GM08714 (cell line): ENCODE measurements around the gene FGD6.

ENCODE experiments used
- H3K4me3 ChIP-seq: fragments of 200-500 bp; sonication (Bioruptor generic); 2 replicates; pipeline ENCODE4 v1.5.1; 2014; ENCODE audit warnings: mild to moderate bottlenecking, low read length, inconsistent platforms
- ZNF274 ChIP-seq: IDR thresholded peaks from 2 replicates; pipeline ENCODE4 v1.6.1; 2012; ENCODE audit warnings: mild to moderate bottlenecking, low read depth, low read length

Gene FGD6

GRCh38 chr12:95224202-95225170 is 7.2 kb upstream of the FGD6 start:
- no peak for TF ChIP-seq ZNF274
- no peak overlapping the region for H3K4me3 ChIP-seq

DNA sequence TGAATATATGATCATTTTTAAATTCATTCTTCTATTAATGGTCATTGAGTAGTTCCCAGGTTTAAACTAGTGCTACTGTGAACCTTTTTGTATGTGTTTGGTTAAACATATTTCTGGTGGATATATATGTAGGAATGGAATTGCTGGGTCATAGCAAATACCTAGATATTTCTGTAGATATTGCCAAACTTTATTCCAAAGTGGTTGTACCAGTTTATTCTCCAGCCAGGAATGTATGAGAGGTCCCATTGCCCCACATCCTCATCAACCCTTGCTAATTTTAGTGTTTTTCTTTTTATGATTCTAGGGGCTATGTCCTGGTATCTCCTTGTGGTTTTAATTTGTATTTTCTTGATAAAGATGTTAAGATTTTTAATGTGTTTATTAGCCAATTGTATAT is 3.5 kb upstream of the FGD6 start:
- TF ChIP-seq ZNF274: no peak
- no peak overlapping the region for H3K4me3 ChIP-seq

DNA sequence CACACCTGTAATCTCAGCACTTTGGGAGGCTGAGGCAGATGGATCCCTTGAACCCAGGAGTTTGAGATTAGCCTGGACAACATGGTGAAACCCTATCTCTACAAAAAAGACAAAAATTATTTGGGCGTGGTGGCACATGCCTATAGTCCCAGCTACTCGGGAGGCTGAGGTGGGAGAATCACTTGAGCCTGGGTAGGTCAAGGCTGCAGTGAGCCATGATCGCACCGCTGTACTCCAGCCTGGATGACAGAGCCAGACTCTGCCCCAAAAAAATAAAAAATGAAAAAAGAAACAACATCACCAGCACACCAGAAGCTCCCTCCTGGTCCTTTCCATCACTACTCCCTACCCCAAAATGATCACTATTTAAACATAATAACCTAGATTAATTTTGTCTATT is 2.9 kb upstream of the FGD6 start:
- no peak overlapping the region for H3K4me3 ChIP-seq
- TF ChIP-seq ZNF274: no peak

DNA sequence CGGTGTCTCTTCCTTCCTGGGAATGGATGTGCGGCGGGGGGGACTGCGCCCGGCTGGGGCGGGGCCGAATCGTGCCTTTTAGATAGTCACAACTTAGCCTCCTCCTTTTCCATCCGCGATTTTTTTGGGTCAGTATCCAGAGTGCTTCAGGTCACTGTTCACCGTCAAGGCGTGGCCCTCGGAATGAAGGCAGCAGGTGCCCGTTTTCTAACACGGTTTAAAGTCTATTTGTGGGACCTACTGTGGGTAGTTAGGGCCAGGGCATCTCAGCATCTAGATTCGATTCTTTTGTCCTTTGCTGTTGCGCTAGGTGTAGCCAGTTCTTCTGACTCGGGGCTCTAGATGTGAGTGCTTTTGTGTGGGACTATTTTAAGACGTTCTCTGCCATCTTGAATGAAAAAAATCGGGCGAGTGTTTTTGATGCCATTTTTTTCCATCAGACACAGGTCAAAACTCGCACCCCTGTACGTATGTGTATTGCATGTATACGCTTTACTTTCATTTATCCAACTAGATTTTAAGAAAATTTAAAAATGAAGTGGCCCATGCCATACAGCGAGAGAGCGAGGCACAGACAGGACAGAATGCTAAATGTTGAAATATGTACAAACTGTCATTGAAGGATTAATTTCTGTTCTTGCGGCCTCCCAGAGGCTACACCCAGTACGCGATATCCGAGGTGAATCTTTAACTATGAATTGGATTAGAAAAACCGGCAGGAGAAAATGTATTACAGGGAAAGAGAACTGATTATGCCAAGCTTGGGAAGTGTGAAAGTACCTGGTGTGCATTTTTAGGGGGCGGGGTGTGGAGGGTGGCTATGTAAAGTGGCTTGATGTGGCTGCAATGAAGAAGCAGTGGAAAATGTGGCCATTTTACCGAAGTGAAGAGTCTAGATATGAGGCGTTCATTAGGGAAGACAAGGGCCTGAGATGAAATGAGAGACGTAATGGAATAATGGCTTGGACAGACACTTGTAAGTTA is 1.2 kb upstream of the FGD6 start:
- H3K4me3 ChIP-seq: peak overlapping the region; percentile 91
- TF ChIP-seq ZNF274: no peak

- no peak for TF ChIP-seq ZNF274
- peak overlapping the region; percentile 77 for H3K4me3 ChIP-seq
Measured at GRCh38 chr12:95216711-95217376, 423 bp downstream of the FGD6 start.

DNA sequence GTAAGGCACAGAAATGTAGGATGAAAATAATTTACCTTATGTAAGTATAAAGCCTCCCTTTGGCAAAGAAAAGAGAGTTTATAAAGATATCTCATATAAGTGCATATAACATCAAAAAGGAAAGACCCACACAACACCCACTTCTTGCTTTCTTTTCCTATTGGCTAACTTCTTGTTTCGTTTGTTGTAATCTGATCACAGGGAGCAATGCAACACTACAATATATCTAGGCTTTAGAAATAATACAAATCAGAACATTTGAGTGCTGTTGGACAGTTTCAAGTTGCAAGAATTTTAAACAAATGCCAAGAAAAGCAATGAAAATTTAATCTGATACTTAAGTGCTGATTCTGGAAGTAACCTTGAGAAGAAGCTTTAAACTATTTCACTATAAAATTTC is 1.3 kb downstream of the FGD6 start:
- peak overlapping the region; percentile 77; the same call in 1 of the 2 replicates for H3K4me3 ChIP-seq
- TF ChIP-seq ZNF274: no peak

DNA sequence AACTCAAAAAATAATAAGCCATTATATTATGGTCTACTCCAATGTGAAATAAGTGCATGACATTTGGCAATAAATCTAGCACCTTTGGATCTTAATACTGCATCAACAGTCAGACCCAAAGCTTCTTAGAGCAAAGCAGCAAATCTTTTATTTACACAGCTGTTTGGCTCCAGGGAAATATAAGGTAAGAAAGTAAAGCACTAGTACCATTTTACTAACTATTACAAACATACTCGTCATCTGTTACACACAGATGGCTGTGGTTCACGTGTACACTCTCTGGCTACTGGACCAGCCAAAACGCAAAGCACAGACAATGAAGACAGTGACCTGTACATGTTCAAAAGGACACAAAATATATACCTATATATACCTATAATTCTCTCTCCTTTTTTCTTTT is 2.8 kb downstream of the FGD6 start:
- H3K4me3 ChIP-seq: no peak overlapping the region
- no peak for TF ChIP-seq ZNF274

GRCh38 chr12:95213928-95214327 is 3.3 kb downstream of the FGD6 start:
- no peak for TF ChIP-seq ZNF274
- no peak overlapping the region for H3K4me3 ChIP-seq

- TF ChIP-seq ZNF274: no peak
- no peak overlapping the region for H3K4me3 ChIP-seq
Measured at GRCh38 chr12:95213119-95213518, 4.1 kb downstream of the FGD6 start.

- H3K4me3 ChIP-seq: no peak overlapping the region
- TF ChIP-seq ZNF274: no peak
Measured at GRCh38 chr12:95212586-95212985, 4.7 kb downstream of the FGD6 start.

DNA sequence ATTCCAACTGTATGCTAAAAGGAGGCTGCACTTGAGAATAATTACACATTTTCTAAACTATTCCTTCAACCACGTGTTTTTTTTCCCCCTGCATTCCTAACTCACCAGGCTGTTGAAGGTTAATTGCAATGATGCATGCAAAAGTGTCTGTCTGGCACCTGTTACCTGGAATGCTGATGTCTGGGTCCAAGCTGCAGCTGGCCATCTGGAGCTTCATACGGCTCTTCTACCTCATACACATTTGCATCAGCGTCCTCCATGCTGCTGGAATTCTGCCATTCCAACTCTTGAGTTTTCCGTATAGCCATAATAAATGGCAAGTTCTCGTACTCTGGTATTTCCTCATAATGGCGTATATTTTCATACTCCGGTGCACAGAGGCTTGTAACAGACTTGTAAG is 8.6 kb downstream of the FGD6 start:
- TF ChIP-seq ZNF274: no peak
- H3K4me3 ChIP-seq: no peak overlapping the region

DNA sequence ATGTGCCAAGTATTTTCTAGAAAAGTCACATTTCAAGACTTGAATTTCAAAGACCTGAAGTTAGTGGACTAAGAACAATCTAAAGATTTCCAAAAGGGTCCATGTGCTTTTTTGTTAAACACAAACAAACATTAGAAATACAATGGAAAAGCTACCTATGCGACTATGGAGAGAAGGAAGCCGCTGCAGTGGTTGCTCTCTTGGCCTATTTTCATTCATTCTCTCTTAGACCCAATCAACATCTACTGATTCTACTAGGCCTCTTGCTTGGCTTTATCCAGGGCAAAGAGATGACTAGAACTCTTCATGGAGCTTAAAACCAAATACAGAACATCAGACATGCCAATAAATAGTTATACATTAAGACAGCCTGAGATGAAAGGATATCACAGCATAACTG is 9.9 kb downstream of the FGD6 start:
- no peak overlapping the region for H3K4me3 ChIP-seq
- no peak for TF ChIP-seq ZNF274

DNA sequence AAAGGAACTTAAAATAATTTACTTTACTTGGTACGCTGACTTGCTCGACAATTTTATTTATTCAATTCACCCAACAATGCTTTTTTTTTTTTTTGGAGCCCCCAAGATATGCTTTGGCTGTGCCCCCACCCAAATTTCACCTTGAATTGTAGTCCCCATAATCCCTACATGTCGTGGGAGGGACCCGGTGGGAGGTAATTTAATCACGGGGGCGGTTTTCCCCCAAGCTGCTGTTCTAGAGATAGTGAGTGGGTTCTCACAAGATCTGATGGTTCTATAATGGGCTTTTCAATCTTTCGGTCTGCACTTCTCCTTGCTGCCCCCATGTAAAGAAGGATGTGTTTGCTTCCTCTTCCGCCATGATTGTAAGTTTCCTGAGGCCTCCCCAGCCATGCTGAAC is 10.4 kb downstream of the FGD6 start:
- H3K4me3 ChIP-seq: no peak overlapping the region
- no peak for TF ChIP-seq ZNF274

- no peak overlapping the region for H3K4me3 ChIP-seq
- TF ChIP-seq ZNF274: no peak
Measured at GRCh38 chr12:95205685-95206084, 11.6 kb downstream of the FGD6 start.
